HG02943 (cell line): ENCODE results near the gene NUCB1.

Experiments
- ATAC-seq: cut with Tn5 transposase; IDR thresholded peaks from one replicate; pipeline ENCODE4 v1.9.1; 2021; ENCODE audit warnings: mild to moderate bottlenecking, low read depth, moderate library complexity; ENCODE audit not compliant: unreplicated experiment

The NUCB1 gene

DNA sequence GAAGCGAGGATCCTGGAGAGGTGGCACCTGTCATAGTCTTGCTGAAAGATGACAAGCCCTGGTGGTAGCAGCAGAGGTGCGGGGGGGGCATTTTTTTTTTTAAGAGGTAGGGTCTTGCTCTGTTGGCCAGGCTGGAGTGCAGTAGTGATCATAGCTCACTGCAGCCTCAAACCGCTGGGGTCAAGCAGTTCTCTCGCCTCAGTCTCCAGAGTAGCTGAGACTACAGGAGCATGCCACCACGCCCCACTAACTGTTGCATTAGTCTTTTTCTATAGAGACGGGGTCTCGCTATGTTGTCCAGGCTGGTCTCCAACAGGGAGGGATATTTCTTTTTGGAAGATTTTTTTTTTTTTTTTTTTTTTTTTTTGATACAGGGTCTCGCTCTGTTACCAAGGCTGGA is 57.9 kb downstream of the NUCB1 start:
- ATAC-seq: no peak

DNA sequence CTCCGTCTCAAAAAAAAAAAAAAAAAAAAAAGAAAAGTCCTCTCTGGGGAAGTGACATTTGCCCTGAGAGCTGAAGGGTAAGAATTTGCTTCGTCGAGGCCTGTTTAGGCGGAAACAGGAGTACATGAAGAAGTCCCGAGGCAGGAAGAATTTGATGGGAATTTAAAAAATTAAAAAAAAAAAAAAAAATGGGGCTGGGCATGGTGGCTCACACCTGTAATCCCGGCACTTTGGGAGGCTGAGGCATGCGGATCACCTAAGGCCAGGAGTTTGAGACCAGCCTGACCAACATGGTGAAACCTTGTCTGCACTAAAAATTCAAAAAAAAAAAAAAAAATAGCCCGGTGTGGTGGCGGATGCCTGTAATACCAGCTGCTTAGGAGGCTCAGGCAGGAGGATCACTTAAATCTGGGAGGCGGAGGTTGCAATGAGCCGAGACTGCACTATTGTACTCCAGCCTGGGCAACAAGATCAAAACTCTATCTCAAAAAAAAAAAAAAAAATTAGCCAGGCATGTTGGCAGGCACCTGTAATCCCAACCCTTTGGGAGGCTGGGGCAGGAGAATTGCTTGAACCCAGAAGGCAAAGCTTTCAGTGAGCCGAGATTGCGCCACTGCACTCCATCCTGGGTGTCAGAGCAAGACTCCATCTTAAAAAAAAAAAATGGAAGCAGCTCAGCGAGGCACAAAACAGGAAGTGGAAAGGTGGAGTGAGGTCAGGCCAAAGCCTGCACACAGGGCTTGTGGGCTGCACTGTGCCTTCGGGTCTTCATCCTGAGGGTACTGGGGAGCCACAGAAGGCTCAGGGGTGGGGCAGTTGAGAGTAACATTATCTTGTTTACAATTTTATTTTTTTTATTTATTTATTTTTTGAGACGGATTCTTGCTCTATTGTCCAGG is 59.5 kb downstream of the NUCB1 start:
- ATAC-seq: no peak

DNA sequence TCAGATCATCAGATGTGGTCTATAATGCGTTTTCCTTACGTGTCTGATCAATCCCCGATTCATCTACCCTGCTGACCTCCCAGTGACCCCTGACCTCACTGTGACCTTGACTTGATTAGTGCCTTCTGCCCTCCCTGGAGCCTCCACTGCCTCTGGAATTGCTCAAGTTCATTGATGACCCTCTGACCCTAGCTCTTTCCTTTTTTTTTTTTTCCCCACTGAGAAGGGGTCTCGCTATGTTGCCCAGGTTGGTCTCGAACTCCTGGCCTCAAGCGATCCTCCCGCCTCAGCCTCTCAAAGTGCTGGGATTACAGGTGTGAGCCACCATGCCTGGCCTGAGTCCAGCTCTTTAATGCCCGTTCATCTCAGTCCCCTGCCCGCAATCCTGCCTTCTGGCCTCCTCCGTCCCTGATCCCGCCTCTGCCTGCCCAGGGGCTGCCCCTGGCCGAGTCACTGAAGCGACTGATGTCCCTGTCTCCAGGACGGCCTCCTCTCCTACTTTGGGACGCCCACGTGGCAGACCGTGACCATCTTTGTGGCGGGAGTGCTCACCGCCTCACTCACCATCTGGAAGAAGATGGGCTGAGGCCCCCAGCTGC is 61.0 kb downstream of the NUCB1 start:
- ATAC-seq: no peak

DNA sequence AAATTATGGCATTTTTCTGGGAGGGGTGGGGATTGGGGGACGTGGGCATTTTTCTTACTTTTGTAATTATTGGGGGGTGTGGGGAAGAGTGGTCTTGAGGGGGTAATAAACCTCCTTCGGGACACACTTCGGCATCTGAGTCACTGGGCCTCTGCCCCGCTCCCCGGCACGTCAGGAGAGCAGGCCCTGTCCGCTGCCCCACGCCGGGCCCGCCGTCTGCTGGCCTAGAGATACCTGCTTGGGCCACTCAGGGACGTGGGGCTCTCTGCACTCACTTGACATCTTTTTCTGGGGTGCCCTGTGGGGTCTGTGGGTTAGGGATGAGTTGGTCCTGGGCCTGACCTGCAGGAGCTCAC is 61.5 kb downstream of the NUCB1 start:
- no peak for ATAC-seq

DNA sequence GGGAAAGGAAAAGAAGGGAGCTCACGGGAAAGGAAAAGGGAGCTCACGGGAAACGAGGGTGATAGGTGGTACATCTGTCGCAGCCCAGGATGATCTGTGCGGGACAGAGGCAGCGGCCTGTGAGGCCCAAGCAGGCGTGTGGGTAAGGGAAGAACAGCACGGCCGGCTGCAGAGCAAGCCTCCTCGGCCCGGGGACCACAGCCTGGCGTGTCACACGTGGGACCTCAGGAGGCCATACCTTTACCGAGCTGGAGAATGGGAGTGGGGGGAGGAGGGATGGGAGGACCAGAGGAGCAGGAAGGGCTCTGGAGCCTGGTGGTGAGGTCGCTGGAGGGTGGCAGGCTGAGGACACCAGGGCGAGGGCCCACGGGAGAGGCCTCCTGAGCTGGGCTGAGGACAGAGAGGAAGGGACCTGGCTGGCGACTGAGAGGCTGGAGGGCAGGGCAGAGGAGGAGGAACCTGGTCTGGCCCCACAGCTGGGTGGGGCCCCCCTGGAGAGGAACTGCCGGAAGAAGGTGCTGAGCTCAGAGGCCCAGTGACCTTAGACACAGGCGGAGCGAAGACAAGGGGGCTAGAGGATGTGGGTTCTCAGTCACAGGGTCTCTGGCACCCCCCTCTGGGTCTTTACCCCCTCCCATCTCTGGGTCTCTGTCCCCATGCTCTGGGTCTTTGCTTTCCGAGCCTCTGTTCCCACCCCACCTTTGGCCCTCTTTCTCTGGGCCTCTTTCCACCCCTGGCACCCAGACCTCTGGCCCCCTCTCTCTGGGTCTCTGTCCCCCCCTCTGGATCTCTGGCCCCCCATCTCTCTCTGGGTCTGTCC is 62.1 kb downstream of the NUCB1 start:
- no peak for ATAC-seq

DNA sequence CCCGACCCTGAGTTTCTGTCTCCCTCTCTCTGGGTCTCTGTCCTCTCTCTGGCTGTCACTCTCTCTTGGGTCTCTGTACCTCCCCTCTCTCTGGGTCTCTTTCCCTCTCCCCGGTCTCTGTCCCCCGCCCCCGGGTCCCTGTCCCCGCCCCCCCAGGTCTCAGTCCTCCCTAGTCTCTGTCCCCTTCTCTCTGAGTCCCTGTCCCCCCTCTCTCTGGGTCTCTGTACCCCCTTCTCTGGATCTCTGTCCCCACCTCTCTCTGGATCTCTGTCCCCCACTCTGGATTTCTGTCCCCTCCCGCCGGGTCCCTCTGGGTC is 62.7 kb downstream of the NUCB1 start:
- ATAC-seq: no peak

DNA sequence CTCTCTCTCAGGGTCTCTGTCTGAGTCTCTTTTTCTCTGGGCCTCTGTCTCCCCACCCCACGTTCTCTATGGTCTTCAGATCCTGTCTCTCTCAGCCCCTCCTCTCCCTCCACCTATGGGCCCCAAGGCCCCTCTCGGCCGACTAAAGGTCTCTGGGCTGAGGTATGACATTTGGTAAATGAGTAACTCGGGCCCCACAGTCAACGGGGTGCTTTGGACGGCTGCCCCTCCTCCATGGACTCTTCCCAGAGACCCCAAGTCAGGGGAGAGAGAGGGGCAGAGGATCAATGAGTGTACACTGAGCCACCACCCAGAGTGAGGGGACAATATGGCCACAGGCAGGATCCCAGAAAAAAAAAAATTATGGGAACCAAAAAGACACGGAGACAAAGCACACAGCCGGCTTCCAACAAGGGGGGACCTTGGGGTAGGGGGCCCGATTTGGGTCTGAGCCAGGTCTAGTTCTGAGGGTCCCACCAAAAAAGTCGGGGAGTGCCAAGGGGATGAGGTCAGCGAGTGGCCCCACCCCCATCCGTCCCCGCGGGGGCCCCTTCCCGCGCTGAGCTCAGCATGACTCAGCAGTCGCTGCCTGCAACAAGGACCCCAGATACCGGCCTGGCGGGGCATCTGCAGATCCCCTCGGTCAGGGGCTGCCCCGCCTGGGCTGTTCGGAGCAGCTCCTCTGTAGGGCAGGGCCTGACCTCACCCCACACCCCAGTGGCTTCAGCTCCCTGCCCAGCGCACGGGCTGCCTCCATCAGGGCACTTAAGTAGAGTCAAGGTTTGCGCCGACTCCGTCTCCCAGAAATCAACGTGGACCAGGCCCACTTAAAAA is 63.5 kb downstream of the NUCB1 start:
- ATAC-seq: no peak

DNA sequence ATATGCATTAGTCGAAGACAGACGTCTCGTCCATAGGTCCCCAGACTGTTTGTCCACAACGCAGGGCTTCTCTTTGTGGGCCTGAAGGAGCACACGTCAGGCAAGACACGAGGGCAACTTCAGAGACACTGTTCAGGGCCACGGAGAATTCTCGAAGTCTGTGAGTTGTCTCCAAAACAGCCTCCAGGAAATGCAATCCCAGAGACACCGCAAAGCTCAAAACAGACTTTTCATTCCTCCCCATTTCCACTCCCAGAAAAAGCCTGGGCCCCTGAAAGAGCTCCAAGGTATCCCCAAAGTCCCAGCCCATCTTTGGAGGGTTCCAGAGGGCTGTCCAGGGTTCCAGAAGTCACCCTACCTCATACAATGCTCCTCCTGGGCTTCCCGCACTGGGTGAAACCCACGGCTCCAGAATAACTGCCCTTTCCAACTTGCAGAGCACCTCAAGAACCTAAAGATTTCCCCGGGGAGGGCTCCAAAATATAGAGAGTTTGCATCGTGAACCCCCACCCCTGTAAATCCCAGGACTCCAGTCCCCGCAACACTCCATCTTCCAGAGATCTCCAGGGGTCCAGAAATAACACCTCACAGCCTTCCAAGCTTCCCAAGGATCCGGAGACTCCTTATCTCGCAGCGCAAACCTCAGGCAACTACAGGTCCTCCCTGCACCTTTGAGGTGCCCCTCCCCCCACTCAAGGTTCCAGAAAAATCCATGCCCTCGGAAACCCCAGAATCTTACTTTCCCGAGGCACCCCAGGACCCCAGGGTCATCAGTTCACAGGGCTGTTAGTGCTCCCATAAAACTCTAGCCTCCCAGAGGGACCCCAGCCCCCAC is 64.3 kb downstream of the NUCB1 start:
- ATAC-seq: no peak

DNA sequence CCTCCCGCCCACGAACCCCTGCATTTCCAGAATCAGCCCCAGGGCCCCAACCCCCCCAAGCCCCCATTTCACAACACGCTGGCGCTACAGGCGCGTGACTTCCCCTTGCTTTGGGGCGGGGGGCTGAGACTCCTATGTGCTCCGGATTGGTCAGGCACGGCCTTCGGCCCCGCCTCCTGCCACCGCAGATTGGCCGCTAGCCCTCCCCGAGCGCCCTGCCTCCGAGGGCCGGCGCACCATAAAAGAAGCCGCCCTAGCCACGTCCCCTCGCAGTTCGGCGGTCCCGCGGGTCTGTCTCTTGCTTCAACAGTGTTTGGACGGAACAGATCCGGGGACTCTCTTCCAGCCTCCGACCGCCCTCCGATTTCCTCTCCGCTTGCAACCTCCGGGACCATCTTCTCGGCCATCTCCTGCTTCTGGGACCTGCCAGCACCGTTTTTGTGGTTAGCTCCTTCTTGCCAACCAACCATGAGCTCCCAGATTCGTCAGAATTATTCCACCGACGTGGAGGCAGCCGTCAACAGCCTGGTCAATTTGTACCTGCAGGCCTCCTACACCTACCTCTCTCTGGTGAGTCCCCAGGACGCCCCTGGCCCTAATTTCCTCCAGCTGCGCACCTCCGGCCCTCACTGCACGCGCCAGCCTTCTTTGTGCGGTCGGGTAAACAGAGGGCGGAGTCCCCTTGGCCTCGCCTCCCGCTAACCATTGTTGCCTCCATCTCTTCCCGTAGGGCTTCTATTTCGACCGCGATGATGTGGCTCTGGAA is 65.1 kb downstream of the NUCB1 start, which contains the start of gene FTL:
TSS of gene FTL (plus strand) at position 270 of the 766 bp plus-strand sequence. CDS start at position 469, 199 bp downstream.
- peak; percentile 55 for ATAC-seq

DNA sequence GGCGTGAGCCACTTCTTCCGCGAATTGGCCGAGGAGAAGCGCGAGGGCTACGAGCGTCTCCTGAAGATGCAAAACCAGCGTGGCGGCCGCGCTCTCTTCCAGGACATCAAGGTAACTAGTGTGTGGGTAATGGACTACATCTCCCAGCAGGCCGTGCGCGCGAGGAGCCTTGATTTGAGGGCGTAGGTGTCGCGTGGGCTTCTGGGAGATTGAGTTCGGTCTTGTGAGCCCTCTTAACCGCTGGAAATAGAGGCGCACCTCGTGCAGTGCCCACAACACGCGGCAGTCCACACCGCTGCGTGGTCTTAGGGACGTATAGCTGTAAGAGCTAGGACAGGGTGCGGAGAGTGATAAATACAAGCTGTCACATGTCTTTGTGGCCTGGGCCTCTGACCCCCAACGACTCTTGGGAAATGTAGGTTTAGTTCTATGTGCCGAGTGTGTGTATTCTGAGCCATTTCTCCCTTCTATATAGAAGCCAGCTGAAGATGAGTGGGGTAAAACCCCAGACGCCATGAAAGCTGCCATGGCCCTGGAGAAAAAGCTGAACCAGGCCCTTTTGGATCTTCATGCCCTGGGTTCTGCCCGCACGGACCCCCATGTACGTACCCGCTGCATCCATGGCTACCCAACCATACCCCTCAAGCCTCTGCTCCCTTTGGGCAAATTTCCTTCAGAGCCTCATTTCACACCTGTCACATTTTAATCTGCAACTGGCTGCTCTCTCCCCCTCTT is 65.9 kb downstream of the NUCB1 start:
- ATAC-seq: peak; percentile 11

DNA sequence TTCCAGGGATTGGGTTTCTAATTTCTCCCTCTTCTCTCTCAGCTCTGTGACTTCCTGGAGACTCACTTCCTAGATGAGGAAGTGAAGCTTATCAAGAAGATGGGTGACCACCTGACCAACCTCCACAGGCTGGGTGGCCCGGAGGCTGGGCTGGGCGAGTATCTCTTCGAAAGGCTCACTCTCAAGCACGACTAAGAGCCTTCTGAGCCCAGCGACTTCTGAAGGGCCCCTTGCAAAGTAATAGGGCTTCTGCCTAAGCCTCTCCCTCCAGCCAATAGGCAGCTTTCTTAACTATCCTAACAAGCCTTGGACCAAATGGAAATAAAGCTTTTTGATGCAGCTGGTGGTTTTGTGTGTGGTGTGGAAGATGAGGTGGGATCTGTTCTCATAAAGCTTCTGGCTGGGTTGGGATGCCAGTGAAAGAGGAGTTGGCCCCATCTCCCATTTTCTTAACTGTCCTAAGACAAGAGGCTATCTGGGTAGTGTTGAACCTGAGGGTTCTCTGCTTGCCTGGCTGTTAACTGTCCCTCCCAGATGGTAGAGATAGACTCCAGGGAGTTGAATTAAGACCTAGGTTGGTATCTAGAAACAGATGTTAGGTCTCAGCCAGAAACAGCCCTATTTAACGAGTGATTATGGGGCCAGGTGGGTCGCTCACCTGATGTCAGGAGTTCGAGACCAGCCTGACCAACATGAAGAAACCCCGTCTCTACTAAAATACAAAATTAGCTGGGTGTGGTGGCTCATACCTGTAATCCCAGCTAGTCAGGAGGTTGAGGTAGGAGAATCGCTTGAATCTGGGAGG is 66.6 kb downstream of the NUCB1 start:
- no peak for ATAC-seq

DNA sequence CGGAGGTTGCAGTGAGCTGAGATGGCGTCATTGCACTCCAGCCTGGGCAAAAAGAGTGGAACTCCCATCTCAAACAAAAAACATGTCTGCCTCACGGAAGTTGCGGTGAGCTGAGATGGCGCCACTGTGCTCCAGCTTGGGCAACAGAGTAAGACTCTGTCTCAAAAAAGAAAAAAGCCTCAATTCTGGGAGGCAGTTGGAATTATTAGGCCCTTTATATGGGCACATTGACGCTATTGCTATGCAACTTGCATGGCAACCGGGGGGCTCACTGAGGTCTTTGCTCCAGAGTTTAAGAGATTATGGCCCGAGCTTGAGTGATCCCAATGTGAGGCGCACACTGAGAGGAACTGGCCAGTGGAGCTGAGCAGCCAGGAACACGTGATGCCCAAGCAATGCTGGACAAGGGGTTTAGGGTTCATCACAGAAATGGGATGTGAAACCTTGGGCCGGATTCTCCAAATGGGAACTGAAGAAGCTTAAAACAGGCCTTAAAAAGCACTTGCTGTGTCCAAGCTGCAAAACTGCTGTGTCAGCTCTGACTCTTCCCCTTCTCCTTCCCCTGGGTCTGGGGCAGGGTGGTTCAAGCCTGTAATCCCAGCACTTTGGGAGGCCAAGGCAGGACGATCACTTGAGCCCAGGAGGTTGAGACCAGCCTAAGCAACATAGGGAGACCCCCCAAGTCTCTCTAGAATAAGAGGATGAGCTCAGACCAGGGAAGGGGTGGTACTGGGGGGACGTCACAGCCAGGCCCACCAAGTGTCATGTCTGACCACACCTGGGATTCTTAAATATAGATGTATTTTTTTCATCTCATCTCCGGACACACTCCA is 67.5 kb downstream of the NUCB1 start:
- ATAC-seq: no peak

DNA sequence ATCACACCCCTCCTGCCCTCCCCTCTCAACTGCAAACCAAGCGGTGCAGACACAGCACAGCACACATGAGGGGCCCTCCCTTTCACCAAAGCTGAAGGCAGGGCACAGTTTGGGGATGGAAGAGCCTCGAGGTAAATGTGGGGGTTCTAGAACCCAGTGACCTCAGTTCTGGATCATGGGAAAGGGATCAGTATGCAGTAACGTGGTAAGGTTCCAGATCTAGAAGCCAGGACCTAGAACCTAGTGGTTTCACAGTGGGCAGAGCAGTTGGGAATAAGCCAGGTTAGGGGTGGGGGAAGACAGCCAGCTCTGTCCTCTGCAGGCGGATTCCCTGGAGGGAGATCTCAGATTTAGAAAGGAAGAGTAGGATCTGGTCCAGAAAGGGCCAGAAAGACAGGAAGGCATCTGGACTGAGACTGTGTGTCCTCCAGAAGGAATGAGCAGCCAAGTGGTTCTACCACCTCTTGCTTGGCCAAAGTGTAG is 68.1 kb downstream of the NUCB1 start:
- no peak for ATAC-seq

DNA sequence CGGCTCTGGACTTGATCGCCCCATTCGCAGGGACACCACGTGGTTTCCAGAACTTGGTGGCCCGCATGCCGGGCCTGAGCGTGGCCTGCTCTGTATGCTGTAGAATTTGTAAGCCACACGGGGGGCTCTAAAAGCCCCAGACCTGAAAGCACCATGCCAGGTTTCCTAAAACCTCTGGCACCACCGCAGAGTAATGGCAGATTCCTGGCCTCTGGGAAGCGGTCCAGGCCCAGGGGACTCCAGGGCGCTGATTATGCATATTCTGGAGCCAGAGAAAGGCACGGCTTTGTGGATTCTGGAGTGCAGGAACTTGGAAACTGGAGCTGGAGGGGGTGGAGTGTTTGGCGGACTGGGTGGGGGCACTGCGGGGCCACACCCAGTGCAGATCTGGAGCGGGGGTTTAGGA is 68.7 kb downstream of the NUCB1 start:
- no peak for ATAC-seq

DNA sequence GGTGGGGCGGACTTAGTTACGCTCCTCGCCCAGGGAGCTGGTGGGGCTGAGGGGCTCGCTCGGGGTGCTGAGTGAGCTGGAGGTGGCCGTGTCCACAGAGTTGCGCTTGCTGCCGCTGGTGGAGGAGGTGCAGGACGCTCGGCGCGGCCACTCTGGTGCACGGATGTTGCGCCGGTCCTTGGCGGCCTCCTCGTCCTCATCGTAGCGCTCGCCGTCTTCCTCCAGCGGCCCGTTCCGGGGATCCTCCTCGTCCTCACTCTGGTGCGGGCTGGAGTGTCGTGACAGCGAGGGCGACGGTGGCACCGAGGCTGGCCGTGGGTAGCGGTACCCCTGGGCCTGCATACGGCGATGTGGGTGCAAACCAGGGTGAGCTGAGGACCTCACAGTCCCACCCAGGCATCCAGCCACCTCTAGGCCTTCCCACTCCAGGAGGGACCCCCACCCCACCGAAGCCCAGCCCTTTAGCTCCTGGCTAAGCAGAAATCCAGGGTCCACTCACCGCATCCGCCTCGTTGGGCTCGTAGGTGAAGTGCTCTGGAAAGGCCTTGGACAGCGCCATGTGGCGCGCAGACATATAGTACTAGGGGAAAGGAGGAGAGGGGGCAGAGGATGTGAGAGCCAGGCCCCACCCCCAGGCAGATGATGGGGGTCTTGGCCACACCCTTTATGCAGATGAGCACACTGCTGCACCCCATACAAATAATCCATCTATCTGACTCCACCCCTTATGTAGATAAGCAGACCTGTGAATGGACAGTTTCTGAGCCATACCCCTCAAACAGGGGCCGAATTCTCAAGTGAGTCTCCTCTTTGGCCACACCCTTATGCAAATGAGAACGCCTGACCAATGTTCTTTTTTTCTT is 69.4 kb downstream of the NUCB1 start:
- ATAC-seq: no peak
